ENCODE data around the gene HMG20A. TPM values are rescaled to one million over a fixed set of nuclear protein-coding genes. Genes with fewer than 3 reads are reported as not detected.

HMG20A gene
- 10 to 100 TPM; 64.5 to 75.0 (median 74.2) TPM for polyA plus RNA-seq (ENCODE audit: insufficient read length in 3 of 3)

DNA sequence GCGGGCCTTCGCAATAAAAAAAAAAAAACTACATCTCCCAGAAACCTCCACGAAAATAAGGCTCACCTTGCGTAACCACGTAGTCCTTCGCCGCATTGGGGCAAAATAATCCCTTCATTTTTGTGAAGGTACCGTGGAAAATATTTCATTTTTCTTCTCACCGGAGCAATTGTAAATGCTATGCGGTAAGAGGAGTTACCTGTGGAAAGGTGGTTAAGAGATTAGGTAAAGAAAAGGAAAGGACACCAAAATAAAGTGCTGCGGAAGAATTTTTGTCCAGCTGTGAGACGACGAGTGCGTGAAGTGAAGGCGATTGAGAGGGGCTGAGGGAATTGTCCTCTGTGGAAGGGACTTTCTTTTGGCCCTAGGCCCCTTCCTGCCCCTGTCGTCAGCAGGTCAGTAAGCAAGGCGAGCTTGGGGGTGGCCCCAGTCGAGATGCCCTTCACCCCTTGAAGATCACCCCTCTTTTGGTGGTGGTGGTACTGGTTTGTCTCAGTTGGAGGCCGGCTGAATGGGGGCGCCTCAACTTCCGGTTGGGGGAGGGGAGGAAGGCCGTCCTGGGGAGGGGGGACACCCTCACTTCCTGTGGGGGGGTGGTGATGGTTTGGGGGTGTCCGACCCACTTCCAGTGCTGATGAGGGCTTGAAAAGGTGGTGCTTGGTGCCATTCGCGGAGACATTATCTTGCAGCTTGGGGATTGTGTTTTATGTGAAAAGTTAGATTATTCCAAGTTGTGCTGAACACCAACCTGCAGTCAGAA lies at the start of gene HMG20A:
Gene HMG20A, plus strand, starts transcription at position 279 of the 760 bp plus-strand sequence. CDS start 37,520 bp downstream, outside the sequence.
- peak; percentile 85 to 97 (median 95) for DNase-seq (ENCODE audit: low read depth in 3 of 3, low spot score in 2 of 3)

GRCh38 chr15:77371850-77372563 lies 48.7 kb upstream of the HMG20A start:
- no peak for DNase-seq (ENCODE audit: low read depth in 3 of 3, low spot score in 2 of 3)

DNA sequence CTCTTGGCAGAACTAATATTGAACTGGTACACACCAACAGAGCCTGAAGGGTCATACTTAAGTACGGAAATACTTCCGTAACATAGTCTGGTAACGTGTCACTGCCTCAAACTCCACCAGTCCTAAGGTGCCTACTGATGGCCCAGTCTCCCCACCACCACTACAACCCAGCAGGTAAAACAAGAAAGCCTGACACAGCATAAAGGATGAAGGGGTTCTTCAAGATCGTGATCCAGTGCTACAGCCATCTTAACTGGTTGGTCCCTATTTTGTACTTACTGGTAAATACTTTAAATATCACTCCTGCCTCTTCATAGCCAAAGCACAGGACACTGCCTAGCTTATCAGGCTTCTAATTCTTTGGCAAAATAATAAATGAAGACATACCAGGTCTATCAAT lies 47.2 kb upstream of the HMG20A start:
- no peak for DNase-seq (ENCODE audit: low read depth in 3 of 3, low spot score in 2 of 3)

DNA sequence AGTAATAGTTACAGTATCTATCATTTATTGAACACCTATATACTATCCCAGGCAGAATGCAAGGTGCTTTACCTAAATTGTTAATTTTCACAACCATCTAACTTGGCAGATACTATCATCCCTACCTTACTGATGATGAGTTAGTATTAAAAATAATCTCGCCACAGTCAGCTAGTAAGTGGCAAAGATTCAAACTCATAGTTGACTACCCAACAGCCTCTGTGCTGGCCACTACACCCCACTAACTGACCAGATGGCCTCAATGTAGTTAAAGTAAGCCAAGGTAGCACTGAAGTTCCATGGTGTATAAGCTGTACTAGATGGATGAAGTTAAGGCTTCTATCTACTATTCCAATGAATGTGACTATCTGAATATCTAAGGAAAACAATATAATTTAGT lies 45.6 kb upstream of the HMG20A start:
- DNase-seq (ENCODE audit: low read depth in 3 of 3, low spot score in 2 of 3), result no peak

- no peak for DNase-seq (ENCODE audit: low read depth in 3 of 3, low spot score in 2 of 3)
These were observed 43.9 kb upstream of the HMG20A start for GRCh38 chr15:77376770-77377169.

GRCh38 chr15:77380033-77380432 lies 40.7 kb upstream of the HMG20A start:
- DNase-seq (ENCODE audit: low read depth in 3 of 3, low spot score in 2 of 3), result no peak

DNA sequence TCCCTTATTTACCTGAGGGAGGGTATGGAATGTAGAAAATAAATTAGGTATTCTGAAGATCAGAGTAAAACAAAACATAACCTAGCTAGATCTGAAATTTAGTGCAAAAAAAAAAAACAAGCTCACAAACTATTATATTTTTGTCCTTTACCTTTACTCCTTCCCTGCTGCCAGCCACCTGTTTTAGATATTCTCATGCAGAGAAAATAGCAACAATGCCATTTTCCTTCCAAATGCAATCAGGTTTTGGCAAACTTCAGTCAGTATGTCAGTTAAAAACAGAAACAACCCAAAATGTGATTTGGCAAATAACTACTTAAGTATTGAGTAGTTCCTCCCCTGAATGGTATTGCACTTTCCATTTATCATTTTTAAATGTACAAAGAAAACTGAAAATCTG lies 36.6 kb upstream of the HMG20A start:
- no peak for DNase-seq (ENCODE audit: low read depth in 3 of 3, low spot score in 2 of 3)

- no peak for DNase-seq (ENCODE audit: low read depth in 3 of 3, low spot score in 2 of 3)
These were observed 35.9 kb upstream of the HMG20A start for GRCh38 chr15:77384589-77385359.

DNA sequence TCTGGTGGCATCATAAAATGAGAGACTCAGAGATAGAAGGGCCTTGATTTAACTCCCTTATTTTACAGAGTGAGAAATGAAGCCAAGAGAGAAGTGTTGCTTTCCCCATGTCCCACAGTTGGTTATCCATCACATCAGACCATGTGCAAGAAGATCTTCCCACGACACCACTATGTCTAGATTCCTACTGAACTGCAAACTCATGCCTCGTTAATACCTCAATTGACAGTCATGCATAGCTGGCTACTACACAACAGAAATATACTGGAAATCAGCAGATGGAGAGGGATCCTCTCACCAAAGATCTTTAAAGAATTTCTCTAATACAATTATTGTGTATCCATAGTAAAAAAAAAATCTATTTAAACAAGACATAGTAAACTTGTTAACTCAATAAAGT lies 34.1 kb upstream of the HMG20A start:
- DNase-seq (ENCODE audit: low read depth in 3 of 3, low spot score in 2 of 3), result no peak

DNA sequence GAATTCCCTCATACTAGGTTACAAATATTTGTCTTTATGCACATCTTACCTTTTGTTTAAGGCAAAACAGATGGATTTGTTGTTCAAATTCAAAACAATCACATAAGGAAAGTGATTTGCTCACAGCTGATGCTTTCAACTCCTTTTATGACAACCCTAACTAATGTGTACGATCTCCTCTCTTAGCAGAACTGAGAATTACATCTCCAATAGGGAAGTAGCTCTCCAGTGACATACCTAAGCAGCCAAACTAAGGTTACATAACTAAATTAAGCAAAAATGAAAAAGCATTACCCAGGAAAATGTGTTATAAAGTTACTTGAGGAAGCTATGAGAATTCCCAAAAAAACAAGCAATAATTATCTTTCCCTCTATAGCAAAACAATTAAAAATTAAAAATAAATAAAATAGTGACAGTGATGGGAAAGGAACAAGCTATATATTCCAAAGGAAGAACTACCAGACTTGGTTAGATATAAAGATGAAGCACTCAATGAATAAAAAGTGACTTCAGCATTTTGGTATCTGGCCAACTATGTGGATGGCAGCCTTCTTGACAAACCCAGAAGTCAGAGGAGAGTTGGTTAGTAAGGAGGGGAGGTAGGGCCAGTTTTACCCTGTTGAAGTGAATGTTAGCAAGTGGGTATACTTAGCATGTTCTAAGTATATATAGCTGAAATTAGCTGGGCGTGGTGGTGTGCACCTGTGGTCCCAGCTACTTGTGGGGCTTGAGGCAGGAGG lies 33.2 kb upstream of the HMG20A start:
- DNase-seq (ENCODE audit: low read depth in 3 of 3, low spot score in 2 of 3), result no peak

GRCh38 chr15:77391372-77391951 lies 29.2 kb upstream of the HMG20A start:
- no peak for DNase-seq (ENCODE audit: low read depth in 3 of 3, low spot score in 2 of 3)

DNA sequence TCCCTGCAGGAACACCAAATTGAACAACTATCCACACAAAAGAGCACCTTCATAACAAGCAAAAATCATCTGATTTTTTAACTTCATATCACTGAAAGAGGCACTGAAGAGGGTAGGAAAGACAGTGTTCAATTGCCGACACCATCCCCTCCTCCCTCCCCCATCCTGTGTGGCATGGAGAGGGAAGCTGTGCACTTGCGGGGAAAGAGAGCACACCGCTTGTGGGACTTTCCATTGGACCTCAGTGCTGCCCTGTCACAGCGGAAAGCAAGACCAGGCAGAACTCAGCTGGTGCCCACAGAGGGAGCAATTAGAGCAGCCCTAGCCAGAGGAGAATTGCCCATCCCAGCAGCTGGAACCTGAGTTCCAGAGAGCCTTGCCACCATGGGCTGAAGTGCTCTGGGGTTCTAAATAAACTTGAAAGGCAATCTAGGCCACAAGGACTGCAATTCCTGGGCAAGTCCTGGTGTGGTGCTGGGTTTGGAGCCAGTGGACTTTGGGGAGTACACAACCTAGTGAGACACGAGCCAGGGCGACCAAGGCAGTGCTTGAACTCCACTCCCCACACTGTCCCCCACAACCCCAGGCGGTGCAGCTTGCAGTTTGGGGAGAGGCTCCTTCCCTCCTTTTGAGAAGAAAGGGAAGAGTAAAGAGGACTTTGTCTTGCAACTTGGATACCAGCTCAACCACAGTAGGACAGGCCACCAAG lies 27.8 kb upstream of the HMG20A start:
- DNase-seq (ENCODE audit: low read depth in 3 of 3, low spot score in 2 of 3), result no peak

DNA sequence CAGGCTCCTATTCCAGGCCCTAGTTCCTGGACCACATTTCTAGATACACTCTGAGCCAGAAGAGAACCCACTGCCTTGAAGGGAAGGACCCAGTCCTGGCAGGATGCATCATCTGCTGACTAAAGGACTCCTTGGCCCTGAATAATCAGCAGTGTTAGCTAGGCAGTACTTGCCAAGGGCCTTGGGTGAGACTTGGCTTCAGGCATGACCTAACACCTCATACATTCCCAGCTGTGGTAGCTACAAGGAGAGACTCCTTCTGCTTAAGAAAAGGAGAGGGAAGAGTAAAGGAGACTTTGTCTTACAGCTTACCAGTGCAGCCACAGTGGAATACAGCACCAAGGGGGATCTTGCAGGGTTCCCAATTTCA lies 27.2 kb upstream of the HMG20A start:
- DNase-seq (ENCODE audit: low read depth in 3 of 3, low spot score in 2 of 3), result no peak

- DNase-seq (ENCODE audit: low read depth in 3 of 3, low spot score in 2 of 3), result no peak
These were observed 25.5 kb upstream of the HMG20A start for GRCh38 chr15:77395013-77395774.

GRCh38 chr15:77396692-77397091 lies 24.0 kb upstream of the HMG20A start:
- no peak for DNase-seq (ENCODE audit: low read depth in 3 of 3, low spot score in 2 of 3)

DNA sequence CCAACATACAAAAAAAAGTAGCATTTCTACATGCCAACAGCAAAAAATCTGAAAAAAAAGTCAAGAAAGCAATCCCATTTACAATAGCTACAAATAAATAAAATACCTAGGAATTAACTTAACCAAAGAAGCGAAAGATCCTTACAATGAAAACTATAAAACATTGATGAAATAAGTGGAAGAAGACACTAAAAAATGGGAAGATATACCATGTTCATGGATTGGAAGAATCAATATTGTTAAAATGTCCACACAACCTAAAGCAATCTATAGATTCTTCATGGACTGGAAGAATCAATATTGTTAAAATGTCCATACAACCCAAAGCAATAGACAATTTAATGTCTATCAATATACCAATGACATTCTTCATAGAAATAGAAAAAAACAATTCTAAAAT lies 21.8 kb upstream of the HMG20A start:
- no peak for DNase-seq (ENCODE audit: low read depth in 3 of 3, low spot score in 2 of 3)

GRCh38 chr15:77400258-77400657 lies 20.4 kb upstream of the HMG20A start:
- DNase-seq (ENCODE audit: low read depth in 3 of 3, low spot score in 2 of 3), result no peak

- DNase-seq (ENCODE audit: low read depth in 3 of 3, low spot score in 2 of 3), result no peak
These were observed 17.8 kb upstream of the HMG20A start for GRCh38 chr15:77402740-77403379.
